ENCODE data around the gene QRICH2.
"Not testable (repeated sequence)": the region's sequence is repeated elsewhere in the genome, so short reads cannot be mapped to it uniquely, and the experiment has no call there.

Gene QRICH2

DNA sequence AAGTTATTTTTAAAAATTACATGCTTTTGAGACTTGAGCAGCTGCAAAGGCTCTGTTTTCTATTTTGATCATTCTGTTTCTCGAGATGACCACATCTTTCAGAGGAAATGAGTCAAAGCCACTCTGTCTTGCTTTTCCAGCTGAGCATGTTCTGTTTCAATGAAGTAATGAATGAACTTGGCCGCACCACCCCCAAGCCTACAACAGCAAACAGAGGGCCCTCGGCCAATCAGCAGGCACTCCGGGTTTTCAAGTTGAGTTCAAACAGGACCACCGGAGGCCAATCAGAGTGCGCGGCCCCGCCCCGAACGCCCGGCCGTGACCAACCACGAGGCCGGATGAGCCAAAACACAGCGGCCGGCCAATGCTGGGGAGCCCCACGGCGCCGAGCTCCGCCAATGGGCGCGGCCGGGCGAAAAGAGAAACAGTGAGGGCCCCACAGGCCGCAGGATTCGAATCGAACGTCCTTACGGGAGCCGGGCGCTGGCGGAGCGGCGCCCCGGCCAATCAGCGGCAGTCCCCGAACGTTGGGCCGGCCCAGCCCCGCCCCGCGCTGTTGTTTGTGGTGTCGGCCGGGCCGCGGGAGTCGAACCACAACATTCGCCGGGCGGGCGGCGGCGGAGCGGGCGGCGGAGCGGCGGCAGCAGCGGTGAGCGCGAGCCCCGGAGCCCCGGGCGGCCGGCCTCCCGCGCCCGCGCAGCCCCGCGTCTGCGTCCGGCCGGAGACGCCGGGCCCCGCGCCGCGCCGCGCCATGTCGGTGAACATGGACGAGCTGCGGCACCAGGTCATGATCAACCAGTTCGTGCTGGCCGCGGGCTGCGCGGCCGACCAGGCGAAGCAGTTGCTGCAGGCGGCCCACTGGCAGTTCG lies 43.1 kb downstream of the QRICH2 start, which contains the start of gene UBALD2:
Gene UBALD2, plus strand, starts transcription at position 594 of the 869 bp plus-strand sequence. Its CDS starts 158 bp downstream, at position 752.
- DNase-seq: peak; percentile 100

DNA sequence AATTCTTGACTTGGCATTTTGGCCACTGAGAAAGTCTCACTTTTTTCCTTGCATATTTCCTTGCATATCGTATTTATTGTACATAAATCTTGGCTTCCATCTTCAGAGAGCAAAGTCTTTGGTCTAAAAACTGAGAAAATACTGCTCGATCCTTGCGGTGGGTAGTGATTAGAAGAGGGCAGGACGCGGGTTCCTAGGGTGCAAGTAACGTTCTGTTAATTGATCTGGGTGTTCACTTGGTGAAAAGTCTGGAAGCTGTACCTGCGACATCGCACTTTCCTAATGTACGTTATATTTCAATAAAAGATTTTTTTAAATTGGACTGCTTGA lies 43.7 kb downstream of the QRICH2 start:
- no peak for DNase-seq

DNA sequence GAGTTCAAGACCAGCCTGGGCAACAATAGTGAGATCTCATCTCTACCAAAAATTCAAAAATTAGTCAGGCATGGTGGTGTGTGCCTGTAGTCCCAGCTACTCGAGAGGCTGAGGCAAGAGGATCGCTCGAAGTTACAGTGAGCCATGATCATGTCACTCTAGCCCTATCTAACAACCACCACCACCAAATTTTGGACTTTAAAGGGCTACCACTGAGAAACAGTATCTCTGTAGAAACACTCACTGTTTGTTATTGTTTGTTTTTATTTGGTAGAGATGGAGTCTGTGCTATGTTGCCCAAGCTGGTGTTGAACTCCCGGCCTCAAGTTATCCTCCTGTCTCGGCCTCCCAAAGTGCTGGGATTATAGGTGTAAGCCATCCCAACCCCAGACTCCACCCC lies 44.2 kb downstream of the QRICH2 start:
- DNase-seq: no peak

DNA sequence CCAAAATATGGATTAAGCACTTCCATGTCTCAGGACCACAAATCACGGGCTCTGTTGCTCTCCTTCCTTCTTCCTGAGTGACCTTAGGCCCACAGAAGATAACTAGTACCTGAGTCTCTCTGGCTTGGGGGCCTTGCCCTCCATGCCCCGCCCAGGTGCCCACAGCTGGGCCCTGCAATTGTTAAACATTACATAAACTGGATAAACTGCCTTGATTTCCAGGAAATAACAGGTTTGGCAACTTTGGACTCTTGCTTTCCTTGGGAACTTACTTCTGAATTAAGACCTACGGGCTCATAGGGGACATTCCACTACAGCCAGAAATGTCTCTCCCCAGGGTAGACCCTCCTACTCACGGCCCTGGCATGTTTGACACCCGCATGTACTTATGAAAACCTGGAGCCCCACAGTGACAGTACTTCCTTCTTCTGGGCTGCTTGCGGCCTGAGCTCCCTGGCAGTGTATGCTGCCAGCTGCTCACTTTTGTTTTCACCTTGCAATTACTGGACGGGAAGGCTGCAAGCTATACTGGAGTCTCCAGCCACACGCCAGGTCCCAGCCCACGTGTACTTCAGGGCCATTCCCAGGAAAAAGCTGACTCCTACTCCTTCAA lies 45.2 kb downstream of the QRICH2 start:
- DNase-seq: peak; percentile 79

DNA sequence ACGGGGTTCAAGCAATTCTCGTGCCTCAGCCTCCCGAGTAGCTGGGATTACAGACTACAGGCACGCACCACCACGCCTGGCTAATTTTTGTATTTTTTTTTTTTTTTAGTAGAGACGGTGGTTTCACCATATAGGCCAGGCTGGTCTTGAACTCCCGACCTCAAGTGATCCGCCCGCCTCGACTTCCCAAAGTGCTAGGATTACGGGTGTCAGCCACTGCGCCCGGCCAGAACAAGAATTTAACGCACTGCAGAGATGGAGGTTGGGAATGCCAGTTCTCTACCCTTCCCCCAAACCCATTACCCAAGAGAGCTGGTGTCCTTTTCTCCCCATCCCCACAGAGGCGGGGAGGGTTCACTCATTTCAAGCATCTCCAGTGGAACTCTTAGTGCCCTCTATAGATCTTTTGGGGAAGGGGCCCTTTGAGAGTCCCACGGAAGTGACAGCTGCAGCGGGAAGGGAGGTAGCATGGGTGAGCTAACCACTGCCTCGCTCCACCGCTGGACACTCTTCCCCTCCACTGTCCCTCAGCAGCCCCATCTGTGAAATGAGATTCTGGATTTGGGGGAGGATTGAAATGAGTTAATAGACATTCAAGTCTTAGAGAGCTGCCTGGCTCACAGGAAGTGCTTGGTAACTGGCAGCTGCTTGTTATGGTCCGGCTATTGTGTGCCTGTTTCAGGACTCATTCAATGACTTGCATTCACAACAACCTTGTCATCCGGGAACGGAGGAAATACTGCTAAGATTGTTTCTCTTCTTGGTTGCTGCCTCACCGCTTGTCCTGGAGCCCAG lies 46.5 kb downstream of the QRICH2 start:
- peak; percentile 74 for DNase-seq

DNA sequence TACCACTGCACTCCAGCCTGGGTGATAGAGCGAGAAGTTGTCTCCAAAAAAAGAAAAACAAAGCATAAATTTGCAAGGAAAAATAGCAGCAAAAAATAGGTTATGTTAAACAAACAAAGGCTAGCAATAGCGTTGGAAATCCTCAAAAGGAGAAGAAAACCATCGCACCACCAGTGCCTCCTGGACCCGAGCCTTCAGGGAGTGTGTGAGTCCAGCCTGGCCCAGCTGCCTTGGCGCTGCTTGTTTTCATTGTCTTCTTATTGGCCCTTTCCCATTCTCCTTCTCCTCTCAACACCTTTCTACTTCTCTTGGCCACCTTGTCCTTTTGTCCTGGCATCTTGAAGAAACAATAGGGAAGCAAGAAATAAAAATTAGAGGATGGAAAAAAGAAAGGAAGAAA lies 47.4 kb downstream of the QRICH2 start:
- no peak for DNase-seq

DNA sequence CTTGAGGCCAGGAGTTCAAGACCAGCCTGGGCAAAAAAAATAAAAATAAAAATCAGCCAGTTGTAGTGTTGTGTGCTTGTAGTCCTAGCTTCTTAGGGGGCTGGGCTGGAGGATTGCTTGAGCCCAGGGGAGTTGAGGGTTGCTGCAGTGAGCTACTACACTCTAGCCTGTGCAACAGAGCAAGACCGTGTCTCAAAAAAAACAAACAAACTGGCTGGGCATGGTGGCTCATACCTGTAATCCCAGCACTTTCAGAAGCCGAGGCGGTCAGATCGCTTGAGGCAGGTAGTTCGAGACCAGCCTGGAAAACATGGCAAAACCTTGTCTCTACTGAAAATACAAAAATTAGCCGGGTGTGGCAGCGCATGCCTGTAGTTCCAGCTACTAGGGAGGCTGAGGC lies 47.9 kb downstream of the QRICH2 start:
- DNase-seq: no peak

DNA sequence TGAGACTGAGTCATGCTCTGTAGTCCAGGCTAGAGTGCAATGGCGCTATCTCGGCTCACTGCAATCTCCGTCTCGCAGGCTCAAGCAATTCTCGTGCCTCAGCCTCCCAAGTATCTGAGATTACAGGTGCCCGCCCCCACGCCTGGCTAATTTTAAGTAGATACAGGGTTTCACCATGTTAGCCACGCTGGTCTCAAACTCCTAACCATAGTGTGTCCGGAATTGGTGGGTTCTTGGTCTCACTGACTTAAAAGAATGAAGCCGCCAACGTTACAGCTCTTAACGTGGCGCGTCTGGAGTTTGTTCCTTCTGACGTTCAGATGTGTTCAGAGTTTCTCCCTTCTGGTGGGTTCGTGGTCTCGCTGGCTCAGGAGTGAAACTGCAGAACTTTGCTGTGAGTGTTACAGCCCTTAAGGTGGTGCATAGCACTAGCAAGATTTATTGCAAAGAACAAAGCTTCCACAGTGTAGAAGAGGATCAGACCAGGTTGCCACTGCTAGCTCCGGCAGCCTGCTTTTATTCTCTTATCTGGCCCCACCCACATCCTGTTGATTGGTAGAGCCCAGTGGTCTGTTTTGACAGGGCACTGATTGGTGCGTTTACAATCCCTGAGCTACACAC lies 51.5 kb downstream of the QRICH2 start:
- DNase-seq: not testable (repeated sequence)

DNA sequence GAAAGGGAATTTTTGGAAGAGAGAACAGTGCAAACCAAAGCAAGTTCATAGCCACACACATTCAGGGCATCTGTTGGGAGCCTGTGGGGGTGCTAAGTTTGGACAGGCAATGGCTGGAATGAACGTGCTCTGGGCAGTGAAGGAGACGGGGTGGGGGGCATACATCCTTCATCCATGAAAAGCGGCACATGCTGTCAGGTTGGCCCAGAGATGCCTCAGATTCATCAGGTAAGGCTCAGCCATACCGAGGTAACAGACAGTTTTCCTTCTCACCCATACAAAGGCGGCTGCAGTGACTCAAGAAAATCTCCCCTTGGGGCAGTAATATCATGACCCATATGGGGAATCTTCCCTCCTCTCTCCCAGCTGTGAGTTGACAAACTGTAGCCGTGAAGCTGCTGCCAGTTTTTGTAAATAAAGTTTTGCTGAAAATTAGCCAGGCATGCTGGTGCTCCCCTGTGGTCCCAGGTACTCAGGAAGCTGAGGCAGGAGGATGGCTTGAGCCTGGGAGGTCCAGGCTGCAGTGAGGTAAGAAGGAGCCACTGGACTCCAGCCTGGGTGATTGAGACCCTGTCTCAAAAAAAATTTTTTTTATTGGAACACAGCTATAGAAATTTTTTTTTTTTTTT lies 52.2 kb downstream of the QRICH2 start:
- DNase-seq: no peak

DNA sequence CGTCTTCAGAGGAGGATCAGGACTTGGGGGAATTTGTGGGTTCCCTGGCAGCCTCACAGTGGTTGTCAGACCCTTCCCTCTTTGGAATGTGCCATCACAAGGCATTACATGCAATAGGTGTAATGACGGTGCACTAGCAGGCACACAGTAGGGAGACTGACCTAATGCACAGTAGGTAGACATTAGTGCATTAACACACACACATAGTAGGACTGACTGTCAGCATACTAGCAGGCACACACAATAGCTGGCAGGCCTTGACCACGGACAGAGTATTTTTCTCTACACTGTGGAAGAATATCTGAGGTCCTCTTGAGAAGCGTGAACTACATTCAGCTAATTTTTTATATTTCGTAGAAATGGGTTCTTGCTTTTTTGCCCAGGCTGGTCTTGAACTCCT lies 53.8 kb downstream of the QRICH2 start:
- no peak for DNase-seq

DNA sequence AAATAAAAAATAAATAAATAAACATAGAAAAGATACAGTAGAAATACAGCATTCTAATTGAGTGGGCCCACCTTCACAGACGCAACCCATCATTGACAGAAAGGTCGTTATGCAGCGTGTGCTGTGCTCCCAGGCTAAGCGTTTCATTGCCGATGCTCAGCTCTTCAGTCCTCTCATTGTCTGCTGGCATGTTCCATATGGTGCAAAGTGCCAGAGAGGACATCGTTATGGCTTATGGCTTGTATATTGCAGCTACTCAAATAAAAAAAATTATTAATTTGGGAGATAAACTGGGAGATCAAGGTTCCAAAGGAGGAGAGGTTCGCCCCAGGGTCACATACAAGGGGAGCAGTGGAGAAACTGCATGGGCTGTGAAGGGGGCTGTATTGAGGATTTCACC lies 54.2 kb downstream of the QRICH2 start:
- no peak for DNase-seq

DNA sequence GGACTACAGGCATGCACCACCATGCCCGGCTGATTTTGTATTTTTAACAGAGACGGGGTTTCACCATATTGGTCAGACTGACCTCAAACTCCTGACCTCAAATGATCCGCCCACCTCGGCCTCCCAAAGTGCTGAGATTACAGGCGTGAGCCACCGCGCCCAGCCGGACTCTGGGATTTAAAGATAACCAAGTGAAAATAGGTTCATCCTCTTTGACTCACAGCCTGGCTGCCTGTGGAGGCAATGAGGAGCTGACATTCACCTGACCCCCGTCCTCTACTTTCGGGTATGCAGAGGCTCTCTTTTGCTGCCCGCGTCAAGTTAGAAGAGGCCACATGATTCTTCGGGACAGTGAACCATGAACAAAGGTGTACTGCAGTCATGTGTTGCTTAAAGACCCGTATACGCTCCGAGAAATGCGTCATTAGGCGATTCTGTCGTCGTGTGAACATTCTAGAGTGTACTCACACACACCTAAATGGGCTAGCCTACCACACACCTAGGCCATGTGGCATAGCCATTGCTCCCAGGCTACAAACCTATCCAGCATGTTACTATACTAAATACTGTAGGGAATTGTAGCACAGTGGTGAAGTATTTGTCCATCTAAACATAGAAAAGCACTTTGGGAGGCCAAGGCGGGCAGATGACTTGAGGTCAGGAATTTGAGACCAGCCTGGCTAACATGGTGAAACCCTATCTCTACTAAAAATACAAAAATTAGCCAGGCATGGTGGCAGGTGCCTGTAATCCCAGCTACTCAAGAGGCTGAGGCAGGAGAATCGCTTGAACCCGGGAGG lies 54.9 kb downstream of the QRICH2 start:
- DNase-seq: not testable (repeated sequence)

DNA sequence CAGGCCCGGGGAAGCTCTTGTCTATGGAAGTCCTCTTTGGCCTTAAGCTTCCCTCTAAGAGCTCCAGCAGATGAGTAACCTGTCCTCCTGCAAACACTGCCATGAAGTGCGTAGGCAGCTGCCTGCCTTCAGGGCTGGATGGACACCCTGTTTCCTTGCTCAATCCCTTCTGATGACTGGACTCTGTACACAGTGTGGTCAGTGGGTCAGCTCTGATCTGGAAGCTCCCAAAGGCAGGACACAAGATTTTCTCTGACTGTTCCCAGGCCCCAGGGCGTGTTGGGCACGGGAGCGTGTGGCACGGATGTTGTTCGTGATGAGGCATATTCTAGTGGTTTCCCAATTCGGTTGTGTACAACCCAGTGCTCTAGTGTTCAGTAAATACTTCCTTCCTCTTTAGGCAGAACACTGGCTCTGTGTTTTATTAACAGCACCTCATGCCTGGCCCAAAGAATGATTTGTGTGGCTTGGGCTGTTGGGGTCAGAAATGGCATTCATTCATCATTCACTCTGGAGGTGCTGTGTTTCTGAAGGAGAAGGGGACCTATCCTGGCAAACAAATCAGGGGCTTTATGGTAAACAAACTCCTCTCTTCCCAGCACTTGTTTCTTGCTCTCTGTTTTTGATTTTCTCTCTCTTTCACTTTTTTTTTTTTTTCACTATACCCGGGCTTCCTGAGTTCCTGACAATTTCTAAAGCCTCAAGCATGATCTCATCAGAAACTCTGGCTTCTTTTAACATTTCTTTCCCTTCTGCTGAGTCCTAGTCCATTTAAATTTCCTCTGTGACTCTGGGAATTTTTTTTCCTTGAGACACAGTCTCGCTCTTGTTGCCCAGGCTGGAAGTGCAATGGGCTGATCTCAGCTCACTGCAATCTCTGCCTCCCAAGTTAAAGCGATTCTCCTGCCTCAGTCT lies 55.8 kb downstream of the QRICH2 start:
- peak; percentile 89 for DNase-seq

DNA sequence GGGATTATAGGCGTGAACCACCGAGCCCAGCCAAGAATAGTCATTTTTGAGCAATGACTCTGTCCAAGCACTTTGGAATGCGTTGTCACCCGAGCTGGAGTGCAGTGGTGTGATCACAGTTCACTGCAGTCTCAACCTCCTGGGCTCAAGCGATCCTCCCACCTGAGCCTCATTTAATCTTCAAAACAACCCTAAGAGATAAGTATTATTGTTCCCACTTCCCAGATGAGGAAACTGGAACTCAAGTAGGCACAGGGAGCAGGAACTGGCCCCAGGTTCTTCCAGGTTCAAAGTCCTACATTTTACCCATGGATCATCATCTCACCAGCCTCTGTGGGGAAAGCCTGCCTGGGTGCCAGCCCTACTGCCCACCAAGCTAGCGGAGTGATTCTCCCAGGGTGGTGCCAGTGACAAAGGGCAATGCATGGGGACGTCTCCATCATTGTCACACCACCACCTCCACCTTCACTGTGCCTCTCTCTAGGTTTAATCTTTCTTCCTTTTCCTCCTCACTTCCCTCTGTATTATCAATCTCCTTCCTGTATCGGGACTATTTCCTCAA lies 56.5 kb downstream of the QRICH2 start:
- no peak for DNase-seq

DNA sequence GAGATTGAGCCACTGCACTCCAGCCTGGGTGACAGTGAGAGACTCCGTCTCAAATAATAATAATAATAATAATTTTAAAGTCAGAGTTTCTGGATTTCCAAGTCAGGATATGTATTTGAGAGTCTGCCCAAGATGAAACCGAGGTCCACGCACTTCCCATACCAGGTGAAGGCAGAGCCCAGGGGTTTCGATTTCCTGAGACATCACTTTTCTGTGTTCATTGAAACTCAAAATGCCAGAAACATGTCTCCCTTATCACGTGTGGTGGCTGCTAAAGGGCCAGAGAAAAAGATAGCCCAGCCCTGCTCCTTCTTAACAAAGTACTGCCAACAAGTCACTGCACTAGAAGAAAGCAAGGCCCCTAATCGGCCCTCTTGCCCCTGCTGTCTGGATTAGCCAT lies 57.9 kb downstream of the QRICH2 start:
- no peak for DNase-seq

DNA sequence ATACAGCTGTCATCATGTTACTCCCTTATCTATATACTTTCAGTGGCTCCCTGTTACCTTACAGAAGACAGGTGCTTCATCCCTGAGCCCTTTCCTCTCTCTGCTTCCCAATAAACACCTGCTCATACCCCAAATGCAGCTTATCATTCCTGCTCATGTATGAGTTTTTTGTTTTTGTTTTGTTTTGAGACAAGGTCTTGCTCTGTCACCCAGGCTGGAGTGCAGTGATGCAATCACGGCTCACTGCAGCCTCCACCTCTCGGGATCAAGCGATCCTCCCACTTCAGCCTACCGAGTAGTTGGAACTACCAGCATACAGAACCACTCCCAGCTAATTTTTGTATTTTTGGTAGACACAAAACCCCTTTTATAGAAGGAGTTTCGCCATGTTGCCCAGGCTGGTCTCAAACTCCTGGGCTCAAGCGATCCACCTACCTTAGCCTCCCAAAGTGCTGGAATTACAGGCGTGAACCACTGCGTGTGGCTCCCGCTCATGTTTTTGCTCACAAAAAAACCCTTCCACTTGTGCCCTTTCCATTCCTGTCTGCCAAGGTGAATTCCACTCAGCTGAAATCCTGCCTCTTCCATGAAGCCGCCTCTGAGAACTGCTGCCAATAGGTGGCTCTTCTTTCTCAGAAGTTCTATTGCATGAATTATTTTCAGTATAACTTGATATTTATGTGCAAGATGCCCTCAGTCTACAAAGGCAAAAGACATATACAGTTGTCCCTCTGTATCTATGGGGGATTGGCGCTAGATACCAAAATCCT lies 59.9 kb downstream of the QRICH2 start:
- no peak for DNase-seq

DNA sequence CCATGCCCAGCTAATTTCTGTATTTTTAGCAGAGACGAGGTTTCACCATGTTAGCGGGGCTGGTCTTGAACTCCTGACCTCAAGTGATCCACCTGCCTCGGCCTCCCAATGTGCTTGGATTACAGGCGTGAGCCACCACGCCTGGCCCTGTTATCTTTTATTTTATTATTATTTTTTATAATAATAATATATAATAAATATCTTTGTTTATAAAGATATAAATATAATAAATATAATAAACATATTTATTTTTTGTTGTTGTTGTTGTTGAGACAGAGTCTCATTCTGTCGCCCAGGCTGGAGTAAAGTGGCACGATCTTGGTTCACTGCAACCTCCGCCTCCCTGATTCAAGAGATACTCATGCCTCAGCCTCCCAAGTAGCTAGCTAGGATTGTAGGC lies 60.8 kb downstream of the QRICH2 start:
- DNase-seq: no peak

DNA sequence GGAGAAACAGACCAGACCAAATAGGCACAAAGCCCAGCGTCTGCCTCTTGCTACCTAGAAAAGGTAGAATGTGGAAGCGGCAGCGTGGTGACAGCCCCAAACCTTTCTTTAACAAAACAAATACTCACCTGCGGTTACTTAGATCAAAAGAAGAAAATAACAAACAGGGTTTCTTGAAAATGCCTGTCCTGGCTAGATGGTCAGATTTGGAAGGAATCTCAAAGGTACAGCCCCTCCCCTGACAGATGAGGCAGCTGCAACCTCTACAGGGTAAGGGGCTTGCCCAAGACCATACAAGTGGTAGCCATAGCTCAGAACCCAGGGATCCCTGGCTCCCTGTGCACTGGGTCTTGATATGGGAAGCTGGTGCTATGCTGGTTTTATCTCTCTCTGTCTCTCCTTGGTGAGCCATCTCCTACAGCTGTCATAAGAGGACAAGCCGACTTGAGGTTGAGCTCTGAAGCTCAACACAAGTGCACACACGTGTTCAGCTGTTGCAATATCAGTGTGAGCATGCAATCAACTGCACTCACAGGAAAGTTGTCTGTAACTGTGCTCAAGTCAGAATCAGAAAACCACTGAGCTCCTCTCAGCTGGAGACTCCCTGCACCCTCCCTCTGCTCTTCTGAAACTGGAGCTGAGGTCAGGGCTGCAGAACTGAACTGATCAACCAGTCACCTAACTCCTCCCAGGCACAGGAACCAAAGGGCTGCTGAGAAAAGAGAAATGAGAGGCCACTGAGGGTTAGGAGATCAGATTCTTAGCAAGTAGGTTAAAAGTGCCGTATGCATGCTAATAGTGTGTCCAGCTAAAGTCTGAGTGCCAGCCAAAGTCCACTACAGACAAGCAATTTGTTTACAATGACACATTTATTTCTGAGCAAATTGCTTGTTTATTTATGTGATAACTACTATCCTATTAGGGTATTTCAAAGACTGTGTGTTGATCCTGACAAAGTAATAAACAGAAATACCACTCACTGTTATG lies 61.7 kb downstream of the QRICH2 start:
- DNase-seq: no peak
